SK-N-DZ (cell line): ENCODE measurements around the gene AZGP1. TPM values are rescaled to one million over a fixed set of nuclear protein-coding genes. Genes with fewer than 3 reads are reported as not detected.
A peak's percentile ranks its signal among the peaks of the same experiment; 100 is the strongest.
"Not testable (repeated sequence)": the region's sequence is repeated elsewhere in the genome, so short reads cannot be mapped to it uniquely, and the experiment has no call there.

Source experiments
- DNase-seq: peaks from one replicate; pipeline ENCODE4 v3.0.0-alpha.2; 2015; ENCODE audit warnings: low spot score
- polyA plus RNA-seq, 2 experiments: library from polyadenylated mRNA; depleted of rRNA; stranded (reverse); fragments of >200 nt; gene quantifications; 2 replicates each; pipeline ENCODE4 v1.2.3, GENCODE V29; 2014

AZGP1 gene
- 3.2 TPM in 1 of 2 replicates, not detected in the other for polyA plus RNA-seq (2014; cell fraction: cytosol; rRNA removed)
- polyA plus RNA-seq (2014; cell fraction: nucleus; rRNA removed) = not detected in 2 replicates

DNA sequence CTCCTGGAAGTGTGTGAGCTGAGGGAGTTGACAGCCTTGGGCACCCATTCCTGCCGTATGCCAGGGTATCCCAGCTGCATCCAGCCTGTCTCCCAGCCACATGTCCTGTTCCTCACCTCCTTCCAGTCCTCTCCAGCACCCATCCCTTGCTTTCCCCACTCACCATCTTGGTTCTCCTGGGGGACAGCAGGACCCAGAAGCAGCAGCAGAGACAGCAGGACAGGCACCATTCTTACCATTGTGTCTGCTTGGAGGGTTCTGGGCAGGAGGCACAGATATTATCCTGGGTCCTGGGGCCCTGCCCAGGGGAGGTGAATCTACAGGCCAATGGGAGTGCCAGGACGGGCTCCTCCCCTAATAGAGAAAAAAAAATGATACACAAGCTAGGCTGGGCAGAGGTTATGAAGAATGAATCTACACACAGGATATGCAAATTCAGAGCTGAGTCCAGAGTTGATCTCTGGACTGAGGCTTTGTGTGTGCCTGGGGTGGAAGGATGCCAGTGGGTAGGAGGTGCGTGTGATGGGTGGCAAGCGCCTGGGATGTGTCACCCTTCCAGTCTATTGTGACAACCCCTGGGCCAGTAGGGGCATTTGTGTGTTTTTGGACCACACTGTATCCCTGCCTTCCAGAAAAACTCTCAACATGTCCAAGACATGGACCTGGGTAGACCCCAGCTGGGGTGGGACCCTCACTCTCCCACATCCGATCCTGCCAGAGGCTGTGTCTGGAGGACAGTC lies at the start of gene AZGP1:
Gene AZGP1, minus strand, starts transcription at position 250 of the 740 bp plus-strand sequence. Its CDS starts 11 bp downstream, at position 239.
- no peak for DNase-seq

DNA sequence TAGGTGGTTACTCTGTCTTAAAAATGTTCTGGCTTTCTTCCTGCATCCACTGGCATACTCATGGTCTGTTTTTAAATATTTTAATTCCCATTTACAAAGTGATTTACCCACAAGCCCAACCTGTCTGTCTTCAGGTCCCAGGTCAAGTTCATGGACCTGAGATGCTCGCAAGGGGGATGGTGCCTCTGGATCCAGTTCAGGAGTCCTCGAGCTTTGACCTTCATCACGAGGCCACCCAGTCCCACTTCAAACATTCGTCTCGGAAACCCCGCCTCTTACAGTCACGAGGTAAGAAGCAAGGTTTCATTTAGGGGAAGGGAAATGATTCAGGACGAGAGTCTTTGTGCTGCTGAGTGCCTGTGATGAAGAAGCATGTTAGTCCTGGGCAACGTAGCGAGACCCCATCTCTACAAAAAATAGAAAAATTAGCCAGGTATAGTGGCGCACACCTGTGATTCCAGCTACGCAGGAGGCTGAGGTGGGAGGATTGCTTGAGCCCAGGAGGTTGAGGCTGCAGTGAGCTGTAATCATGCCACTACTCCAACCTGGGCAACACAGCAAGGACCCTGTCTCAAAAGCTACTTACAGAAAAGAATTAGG lies 48.3 kb upstream of the AZGP1 start:
- no peak for DNase-seq

DNA sequence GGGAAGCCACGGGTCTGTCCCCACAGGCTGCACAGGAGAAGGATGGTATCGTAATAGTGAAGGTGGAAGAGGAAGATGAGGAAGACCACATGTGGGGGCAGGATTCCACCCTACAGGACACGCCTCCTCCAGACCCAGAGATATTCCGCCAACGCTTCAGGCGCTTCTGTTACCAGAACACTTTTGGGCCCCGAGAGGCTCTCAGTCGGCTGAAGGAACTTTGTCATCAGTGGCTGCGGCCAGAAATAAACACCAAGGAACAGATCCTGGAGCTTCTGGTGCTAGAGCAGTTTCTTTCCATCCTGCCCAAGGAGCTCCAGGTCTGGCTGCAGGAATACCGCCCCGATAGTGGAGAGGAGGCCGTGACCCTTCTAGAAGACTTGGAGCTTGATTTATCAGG lies 47.7 kb upstream of the AZGP1 start:
- no peak for DNase-seq

DNA sequence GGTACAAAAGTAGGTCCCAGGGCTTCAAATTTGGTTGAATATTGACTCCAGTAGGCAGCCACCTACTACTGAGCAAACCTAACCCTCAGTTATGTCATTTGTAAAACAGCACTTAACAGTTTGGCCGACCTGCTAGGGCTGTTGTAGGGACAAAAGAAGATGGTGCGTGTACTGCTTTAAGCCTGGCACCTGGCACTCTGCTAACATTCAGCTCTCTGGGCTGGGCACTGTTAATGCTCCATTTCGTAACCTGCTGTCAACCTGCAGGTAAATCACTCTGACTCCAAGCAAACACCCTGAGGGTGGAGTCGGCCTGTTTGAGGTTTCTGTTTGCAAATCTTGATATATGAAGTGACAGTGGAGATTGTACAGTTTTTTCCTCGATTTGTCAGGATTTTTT lies 46.8 kb upstream of the AZGP1 start:
- DNase-seq = no peak

GRCh38 chr7:100021297-100021696 lies 45.5 kb upstream of the AZGP1 start:
- no peak for DNase-seq

GRCh38 chr7:100019908-100020307 lies 44.1 kb upstream of the AZGP1 start:
- no peak for DNase-seq

DNA sequence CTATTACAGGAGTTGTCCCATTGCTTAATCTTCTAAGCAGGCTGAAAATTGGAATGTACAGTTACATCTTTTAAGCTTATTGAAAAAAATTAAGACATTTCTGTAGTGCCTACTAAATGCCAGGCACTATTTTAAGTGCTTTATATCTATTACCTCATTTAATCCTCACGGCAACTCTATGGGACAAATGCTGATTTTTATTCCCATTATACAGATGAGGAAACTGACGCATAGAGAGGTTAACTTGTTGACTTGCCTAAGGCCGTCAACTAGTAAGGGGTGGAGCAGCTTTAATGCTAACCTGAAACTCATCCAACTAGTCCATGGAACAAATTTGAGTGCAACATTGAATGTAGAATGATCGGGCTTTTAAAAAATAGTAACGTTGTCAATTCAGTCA lies 42.0 kb upstream of the AZGP1 start:
- DNase-seq = no peak

DNA sequence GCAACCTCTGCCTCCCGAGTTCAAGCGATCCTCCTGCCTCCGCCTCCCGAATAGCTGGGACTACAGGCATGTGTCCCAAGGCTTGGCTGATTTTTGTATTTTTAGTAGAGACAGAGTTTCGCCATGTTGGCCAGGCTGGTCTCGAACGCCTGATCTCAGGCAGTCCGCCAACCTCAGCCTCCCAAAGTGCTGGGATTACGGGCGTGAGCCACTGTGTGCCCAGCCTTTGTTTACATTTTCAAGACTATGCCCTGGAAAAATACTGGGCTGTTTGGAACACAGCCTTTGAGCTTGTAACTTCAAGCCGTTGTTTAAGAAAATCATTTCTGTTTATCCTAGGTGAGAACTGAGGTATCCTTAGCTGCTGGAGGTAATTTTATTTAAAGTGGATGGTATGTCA lies 41.5 kb upstream of the AZGP1 start:
- no peak for DNase-seq

- no peak for DNase-seq
Measured at GRCh38 chr7:100016215-100016901, 40.5 kb upstream of the AZGP1 start.

DNA sequence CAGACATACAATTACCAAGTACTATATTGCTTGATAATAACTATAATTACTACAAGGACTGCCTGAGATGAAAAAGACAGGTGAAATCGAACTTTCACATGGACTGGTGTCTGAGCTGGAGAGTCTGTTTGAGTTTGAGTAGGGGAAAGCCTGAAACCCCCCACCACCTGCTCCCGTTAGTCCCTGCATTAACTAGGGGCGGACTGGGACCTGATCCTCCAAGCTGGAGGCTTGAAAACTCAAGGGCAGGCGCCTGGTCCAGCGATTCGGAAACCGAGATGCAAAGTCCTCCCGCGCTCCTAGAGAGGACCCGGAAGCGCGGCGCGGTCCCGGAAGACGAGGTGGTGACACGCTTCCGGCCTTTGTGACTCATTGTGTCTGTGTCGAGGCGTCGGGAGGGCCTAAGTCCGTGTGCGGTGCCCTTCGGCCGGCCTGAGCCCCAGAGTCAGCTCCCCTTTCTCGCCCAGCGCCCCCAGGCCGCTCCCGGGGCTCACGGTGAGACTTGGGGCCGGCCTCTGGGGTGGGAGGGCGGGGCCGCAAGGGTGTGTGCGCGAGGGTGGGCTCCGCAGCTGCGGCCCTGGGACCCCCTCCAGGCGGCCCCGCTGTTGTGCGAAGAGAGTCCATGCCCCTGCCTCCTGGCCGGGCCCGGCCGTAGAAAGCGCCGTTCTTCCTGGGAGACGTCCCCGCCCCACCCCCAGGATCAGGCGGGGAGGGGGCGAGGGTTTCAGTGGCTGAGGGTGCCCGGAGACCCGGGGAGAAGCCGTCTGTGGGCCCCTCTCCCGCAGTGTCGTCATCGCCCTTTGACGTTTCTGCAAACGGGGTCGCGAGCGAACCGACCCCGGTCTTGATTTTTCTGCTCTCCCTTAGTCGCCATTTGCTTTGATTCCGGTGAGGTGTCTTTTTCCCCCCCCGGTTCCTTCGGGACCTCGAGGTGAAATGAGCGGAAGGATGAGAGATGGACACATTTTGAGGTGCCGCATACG lies 39.7 kb upstream of the AZGP1 start, which contains the start of gene ZKSCAN1:
Gene ZKSCAN1, plus strand, starts transcription at position 365 of the 983 bp plus-strand sequence. CDS start 7,911 bp downstream, outside the sequence.
- peak; percentile 95 for DNase-seq

GRCh38 chr7:100013328-100013676 lies 37.5 kb upstream of the AZGP1 start:
- DNase-seq = no peak

DNA sequence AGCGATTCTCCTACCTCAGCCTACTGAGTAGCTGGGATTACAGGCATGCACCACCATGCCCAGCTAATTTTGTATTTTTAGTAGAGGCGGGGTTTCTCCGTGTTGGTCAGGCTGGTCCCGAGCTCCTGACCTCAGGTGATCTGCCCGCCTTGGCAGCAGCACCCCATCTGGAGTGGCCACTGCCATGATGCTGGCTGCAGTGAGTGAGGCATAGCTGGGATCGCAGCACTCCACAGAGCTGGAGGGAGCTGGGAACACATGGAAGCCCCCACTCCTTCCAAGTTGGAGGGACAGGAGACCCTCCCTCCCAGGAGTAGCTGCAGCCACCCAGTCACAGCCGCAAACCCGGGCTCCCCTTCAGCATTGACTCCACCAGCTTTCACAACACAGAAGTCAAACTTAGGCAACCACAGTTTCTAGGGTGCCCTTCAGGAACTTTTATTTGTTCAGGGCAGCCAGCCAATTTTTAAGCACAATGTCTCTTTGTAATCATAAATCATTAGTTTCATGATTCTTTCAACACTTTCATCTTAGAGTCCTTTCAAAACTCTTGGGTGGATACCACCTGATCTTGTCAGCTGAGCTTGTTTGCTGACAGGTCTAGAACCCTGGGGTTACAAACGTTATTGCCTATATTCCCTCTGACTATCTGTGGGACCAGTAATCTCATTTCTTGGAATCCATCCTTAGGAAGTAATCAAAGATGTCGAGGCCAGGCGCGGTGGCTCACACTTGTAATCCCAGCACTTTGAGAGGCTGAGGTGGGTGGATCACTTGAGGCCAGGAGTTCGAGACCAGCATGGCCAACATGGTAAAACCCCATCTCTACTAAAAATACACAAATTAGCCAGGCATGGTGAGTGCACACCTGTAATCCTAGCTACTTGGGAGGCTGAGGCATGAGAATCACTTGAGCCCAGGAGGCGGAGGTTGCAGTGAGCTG lies 36.8 kb upstream of the AZGP1 start:
- not testable (repeated sequence) for DNase-seq

GRCh38 chr7:100011516-100011915 lies 35.7 kb upstream of the AZGP1 start:
- no peak for DNase-seq

- no peak for DNase-seq
Measured at GRCh38 chr7:100010901-100011300, 35.1 kb upstream of the AZGP1 start.

DNA sequence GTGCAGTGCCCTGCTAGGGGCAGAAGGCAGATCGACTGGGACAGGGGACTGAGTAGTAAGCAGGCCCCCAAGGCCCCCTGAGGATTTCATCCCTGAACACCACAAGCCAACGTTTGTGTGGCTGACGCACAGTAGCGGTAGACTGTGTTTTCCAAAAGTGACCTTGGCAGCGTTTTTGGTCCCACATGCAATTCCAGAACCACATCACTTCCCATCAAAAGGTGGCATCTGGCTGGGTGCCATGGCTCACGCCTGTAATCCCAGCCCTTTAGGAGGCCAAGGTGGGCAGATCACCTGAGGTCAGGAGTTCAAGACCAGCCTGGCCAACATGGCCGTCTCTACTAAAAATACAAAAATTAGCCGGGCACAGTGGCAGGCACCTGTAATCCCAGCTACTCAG lies 34.1 kb upstream of the AZGP1 start:
- DNase-seq = not testable (repeated sequence)

DNA sequence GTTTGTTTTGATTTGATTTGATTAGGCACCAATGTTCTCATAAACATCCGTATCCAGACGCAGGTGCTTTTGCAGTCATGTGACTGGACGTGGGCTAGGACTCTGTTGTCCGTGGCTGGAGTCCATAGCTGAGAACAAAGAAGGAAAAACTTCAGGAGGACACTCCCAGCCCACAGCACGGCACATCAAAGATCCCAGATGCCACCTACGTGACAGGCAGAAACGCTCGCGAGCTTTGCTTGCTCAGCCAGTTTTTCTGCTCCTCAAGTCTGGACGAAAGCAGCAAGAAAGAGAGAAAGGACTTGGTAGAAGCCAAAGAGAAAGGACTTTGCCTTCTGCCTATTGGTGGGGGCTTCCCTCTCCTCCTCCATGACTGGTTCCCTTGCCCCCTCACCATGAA lies 32.7 kb upstream of the AZGP1 start:
- DNase-seq = peak; percentile 38

- DNase-seq = no peak
Measured at GRCh38 chr7:100007887-100008286, 32.1 kb upstream of the AZGP1 start.

GRCh38 chr7:100003711-100004661 lies 28.2 kb upstream of the AZGP1 start:
- peak; percentile 28 for DNase-seq

- DNase-seq = no peak
Measured at GRCh38 chr7:100000239-100000638, 24.4 kb upstream of the AZGP1 start.
